A673 (cell line): Measurements from ENCODE around the gene FASTK. TPM values are rescaled to one million over a fixed set of nuclear protein-coding genes. Genes with fewer than 3 reads are reported as not detected.
"Not testable (repeated sequence)": the region's sequence is repeated elsewhere in the genome, so short reads cannot be mapped to it uniquely, and the experiment has no call there.

Experiments used
- BruUV-seq: library from RNA; stranded (reverse); fragments of 400-500 nt; replicated peaks from 2 replicates; lab custom pipeline; 2021; lab: Mats Ljungman, UMichigan
- CTCF ChIA-PET: fragments of 300-600 bp; sonication (Branson Sonifier 250); formaldehyde crosslinking; loops from one replicate; lab custom pipeline; 2022; ENCODE audit warnings: antibody characterized with exemption; lab: Charles Lee
- POLR2A ChIA-PET: fragments of 300-600 bp; sonication (Branson Sonifier 250); formaldehyde crosslinking; loops from one replicate; lab custom pipeline; 2022; ENCODE audit warnings: antibody characterized with exemption; ENCODE audit not compliant: low non-redundant PET; lab: Charles Lee
- DNase-seq: peaks from one replicate; pipeline ENCODE4 v3.0.0-alpha.2; 2015; ENCODE audit warnings: low spot score
- H3K27ac ChIP-seq: fragments of 200-600 bp; sonication (generic); 2 replicates; pipeline ENCODE4 v1.5.1; 2016; ENCODE audit warnings: mixed run types, low read depth, mild to moderate bottlenecking, mixed read lengths, antibody characterized with exemption, low read length; ENCODE audit not compliant: poor library complexity, severe bottlenecking
- H3K27me3 ChIP-seq: fragments of 200-600 bp; sonication (generic); replicated peaks from 2 replicates; pipeline ENCODE4 v1.6.1; 2017; ENCODE audit warnings: mixed run types, low read depth, mild to moderate bottlenecking, mixed read lengths, antibody characterized with exemption, low read length; ENCODE audit not compliant: insufficient read depth, poor library complexity
- H3K36me3 ChIP-seq: fragments of 200-600 bp; sonication (generic); 2 replicates; pipeline ENCODE4 v1.6.1; 2016; ENCODE audit warnings: mixed run types, mild to moderate bottlenecking, mixed read lengths, antibody characterized with exemption, low read length; ENCODE audit not compliant: insufficient read depth, poor library complexity, severe bottlenecking
- H3K4me1 ChIP-seq: fragments of 200-600 bp; sonication (generic); 2 replicates; pipeline ENCODE4 v1.6.1; 2017; ENCODE audit warnings: mixed run types, mild to moderate bottlenecking, mixed read lengths, antibody characterized with exemption, low read length; ENCODE audit not compliant: insufficient read depth, poor library complexity, severe bottlenecking
- H3K4me3 ChIP-seq: fragments of 200-600 bp; sonication (generic); 2 replicates; pipeline ENCODE4 v1.5.1; 2016; ENCODE audit warnings: low read depth, mixed run types, mild to moderate bottlenecking, mixed read lengths, low read length; ENCODE audit not compliant: poor library complexity, severe bottlenecking
- H3K9me3 ChIP-seq: fragments of 200-600 bp; sonication (generic); 2 replicates; pipeline ENCODE4 v1.6.1; 2016; ENCODE audit warnings: mixed run types, low read depth, mild to moderate bottlenecking, mixed read lengths, antibody characterized with exemption, low read length; ENCODE audit not compliant: poor library complexity, severe bottlenecking
- EZH2 ChIP-seq: fragments of 200-600 bp; sonication (generic); IDR thresholded peaks from 2 replicates; pipeline ENCODE4 v1.6.1; 2017; ENCODE audit warnings: borderline replicate concordance, low read depth, mild to moderate bottlenecking, mixed read lengths, antibody characterized with exemption, low read length; ENCODE audit not compliant: poor library complexity, severe bottlenecking
- intact Hi-C: fragments of 100-400 bp; cut with micrococcal nuclease; formaldehyde crosslinking; loops from one replicate; pipeline ENCODE4 v1.10.0; 2022; ENCODE audit not compliant: unreplicated experiment
- total RNA-seq: library from RNA; stranded (reverse); gene quantifications from 2 replicates; pipeline ENCODE4 v1.2.3, GENCODE V29; 2021
- TF ChIP-seq, protein P1 (sequence below): fragments of 300-800, 200-600 bp; sonication (generic); conservative IDR thresholded peaks from 2 replicates; pipeline ENCODE4 v1.5.1; 2017; ENCODE audit warnings: low read depth, mild to moderate bottlenecking, antibody characterized with exemption, low read length, moderate library complexity, mixed read lengths

FASTK gene
- total RNA-seq, 1 experiment from 2014 or later, result 80.5 TPM

DNA sequence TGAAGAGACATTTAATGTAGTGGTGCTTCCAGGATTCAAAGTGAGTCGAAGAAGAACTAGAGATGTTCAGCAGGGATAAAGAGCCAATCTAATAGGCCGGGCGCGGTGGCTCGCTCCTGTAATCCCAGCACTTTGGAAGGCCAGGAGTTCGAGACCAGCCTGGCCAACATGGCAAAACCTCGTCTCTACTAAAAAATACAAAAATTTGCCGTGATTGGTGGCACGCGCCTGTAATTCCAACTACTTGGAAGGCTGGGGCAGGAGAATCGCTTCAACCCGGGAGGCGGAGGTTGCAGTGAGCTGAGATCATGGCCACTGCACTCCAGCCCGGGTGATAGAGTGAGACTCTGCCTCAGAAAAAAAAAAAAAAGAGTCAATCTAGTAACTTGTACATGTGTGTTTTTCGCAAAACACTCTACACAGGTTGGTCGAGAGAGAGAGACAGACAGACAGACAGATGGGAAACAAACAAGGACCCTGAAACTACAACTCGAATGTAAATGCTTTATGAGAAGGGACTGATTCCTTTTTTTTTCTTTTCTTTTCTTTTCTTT, 51.6 kb downstream of the FASTK start:
- Histone ChIP-seq H3K4me1 (no peaks in the 10 kb centered on the region), H3K4me3 (peak overlapping the region; percentile 62), H3K27me3 (no peaks in the 10 kb centered on the region), H3K36me3 (no peaks in the 10 kb centered on the region), H3K27ac (peak overlapping the region; percentile 57), H3K9me3 (no peaks in the 10 kb centered on the region)
- intact Hi-C loops, result loop anchor here (2.0 kb wide), 1 partner anchor 30 kb away; the partner anchor contains the start of gene SLC4A2
- no peak for DNase-seq
- CTCF ChIA-PET, result interaction anchor here (1.4 to 1.5 kb wide), 3 partner anchors 10 to 95 kb away, joined by 3 to 5 read pairs (median 4); no protein-coding TSS in a partner anchor
- POLR2A ChIA-PET, result no interaction called here
- TF ChIP-seq, protein P1, sequence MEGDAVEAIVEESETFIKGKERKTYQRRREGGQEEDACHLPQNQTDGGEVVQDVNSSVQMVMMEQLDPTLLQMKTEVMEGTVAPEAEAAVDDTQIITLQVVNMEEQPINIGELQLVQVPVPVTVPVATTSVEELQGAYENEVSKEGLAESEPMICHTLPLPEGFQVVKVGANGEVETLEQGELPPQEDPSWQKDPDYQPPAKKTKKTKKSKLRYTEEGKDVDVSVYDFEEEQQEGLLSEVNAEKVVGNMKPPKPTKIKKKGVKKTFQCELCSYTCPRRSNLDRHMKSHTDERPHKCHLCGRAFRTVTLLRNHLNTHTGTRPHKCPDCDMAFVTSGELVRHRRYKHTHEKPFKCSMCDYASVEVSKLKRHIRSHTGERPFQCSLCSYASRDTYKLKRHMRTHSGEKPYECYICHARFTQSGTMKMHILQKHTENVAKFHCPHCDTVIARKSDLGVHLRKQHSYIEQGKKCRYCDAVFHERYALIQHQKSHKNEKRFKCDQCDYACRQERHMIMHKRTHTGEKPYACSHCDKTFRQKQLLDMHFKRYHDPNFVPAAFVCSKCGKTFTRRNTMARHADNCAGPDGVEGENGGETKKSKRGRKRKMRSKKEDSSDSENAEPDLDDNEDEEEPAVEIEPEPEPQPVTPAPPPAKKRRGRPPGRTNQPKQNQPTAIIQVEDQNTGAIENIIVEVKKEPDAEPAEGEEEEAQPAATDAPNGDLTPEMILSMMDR, result no peak
- no peak for TF ChIP-seq EZH2
- no TSS peak for BruUV-seq

GRCh38 chr7:151028131-151028947, 52.3 kb downstream of the FASTK start, which contains the start of gene ABCB8:
ABCB8 (plus strand) TSS chr7:151028450; CDS start chr7:151028516, 66 bp downstream.
- intact Hi-C loops, result loop anchor here (2.0 kb wide), 1 partner anchor 30 kb away; the partner anchor contains the start of gene SLC4A2
- peak; percentile 99 for DNase-seq
- Histone ChIP-seq H3K36me3 (no peaks in the 10 kb centered on the region), H3K4me1 (no peaks in the 10 kb centered on the region), H3K27me3 (no peaks in the 10 kb centered on the region), H3K9me3 (no peaks in the 10 kb centered on the region), H3K4me3 (peak within 1 kb of the TSS; percentile 62), H3K27ac (peak within 1 kb of the TSS; percentile 57)
- TF ChIP-seq, protein P1, result peak; percentile 43
- no peak for TF ChIP-seq EZH2
- ChIA-PET POLR2A (interaction anchor here (0.5 kb wide), 1 partner anchor 81 kb away, joined by 5 read pairs; no protein-coding TSS in a partner anchor), CTCF (interaction anchor here (0.7 to 1.5 kb wide), 4 partner anchors 10 to 96 kb away, joined by 3 to 5 read pairs (median 4); no protein-coding TSS in a partner anchor)
- BruUV-seq, result TSS peak; percentile 73

- CTCF ChIA-PET, result interaction anchor here (1.4 to 1.5 kb wide), 3 partner anchors 9 to 96 kb away, joined by 3 to 5 read pairs (median 4); no protein-coding TSS in a partner anchor
- H3K27me3 ChIP-seq, DNase-seq, H3K36me3 ChIP-seq, H3K4me1 ChIP-seq, BruUV-seq, H3K9me3 ChIP-seq, POLR2A ChIA-PET: not testable (repeated sequence)
- intact Hi-C loops, result loop anchor here (2.0 kb wide), 1 partner anchor 31 kb away; the partner anchor contains the start of gene SLC4A2
- H3K27ac ChIP-seq, result peak overlapping the region; percentile 52
- peak overlapping the region; percentile 62 for H3K4me3 ChIP-seq
These were observed 52.9 kb downstream of the FASTK start for GRCh38 chr7:151027728-151028130.

GRCh38 chr7:151026771-151027727, 53.6 kb downstream of the FASTK start:
- POLR2A ChIA-PET, H3K27me3 ChIP-seq, DNase-seq, H3K27ac ChIP-seq, H3K9me3 ChIP-seq, BruUV-seq, H3K36me3 ChIP-seq, H3K4me1 ChIP-seq, intact Hi-C loops: not testable (repeated sequence)
- peak overlapping the region; percentile 62 for H3K4me3 ChIP-seq
- CTCF ChIA-PET, result interaction anchor here (0.6 to 1.5 kb wide), 3 partner anchors 8 to 41 kb away, joined by 3 to 6 read pairs (median 5); no protein-coding TSS in a partner anchor
